Adrenal gland (tissue), 12 donors: ENCODE data around the gene TMEM252. TPM values are rescaled to one million over a fixed set of nuclear protein-coding genes. Genes with fewer than 3 reads are reported as not detected.

Experiments used
- DNase-seq, 7 donors: peaks; one replicate each; pipeline ENCODE4 v3.0.0-alpha.2; 2019 to 2020
- H3K27ac ChIP-seq, 5 donors: fragments of 200-600 bp; sonication (generic) in 4 of 5; 1 replicate in 3 of 5; 2 replicates in 2 of 5; pipeline versions ENCODE4 v1.5.1 to v1.8.0; 2016 to 2020; ENCODE audit warnings: mild to moderate bottlenecking in 1 of 5
- H3K27me3 ChIP-seq: fragments of 200-600 bp; 2 replicates; pipeline ENCODE4 v1.8.0; 2021
- H3K36me3 ChIP-seq, 2 donors: fragments of 200-600 bp; replicated peaks in 1 of 2; 1 replicate in 1 of 2; 2 replicates in 1 of 2; pipeline versions ENCODE4 v1.5.1 to v1.8.0; 2018 to 2022
- H3K4me1 ChIP-seq, 2 donors: fragments of 200-600 bp; replicated peaks in 1 of 2; 1 replicate in 1 of 2; 2 replicates in 1 of 2; pipeline versions ENCODE4 v1.5.1 to v1.8.0; 2018 to 2021
- H3K4me3 ChIP-seq, 4 donors: fragments of 200-600 bp; sonication (generic) in 3 of 4; one replicate each; pipeline ENCODE4 v1.5.1; 2016 to 2018
- H3K9me3 ChIP-seq, 3 donors: fragments of 200-600 bp; sonication (generic) in 1 of 3; replicated peaks in 1 of 3; 1 replicate in 2 of 3; 2 replicates in 1 of 3; pipeline versions ENCODE4 v1.5.1 to v1.8.0; 2016 to 2021
- POLR2A ChIP-seq, 2 donors: fragments of 450-650 bp; IDR thresholded peaks; one replicate each; pipeline ENCODE4 v1.6.1; 2017; ENCODE audit warnings: antibody characterized with exemption in 2 of 2, mild to moderate bottlenecking in 2 of 2, moderate library complexity in 1 of 2
- WGBS, 4 donors: extraction: QIAGEN DNeasy Blood & Tissue Kit in 2 of 4; methylation state at CpG; one replicate each; pipeline versions ENCODE4 v1.1.5 to v1.1.7; 2013 to 2017; 5-methylcytosine and 5-hydroxymethylcytosine counted together
- intact Hi-C, 2 donors: fragments of 100-400 bp; cut with DNase I; formaldehyde crosslinking; loops; one replicate each; pipeline versions ENCODE4 v1.14.1 to v1.15.0; 2022 to 2023
- polyA plus RNA-seq, 3 donors: library from polyadenylated mRNA; stranded (reverse); fragments of 200-250 nt in 2 of 3; fragments of 350-450 nt in 1 of 3; fragmentation: Illumina TruSeq in 1 of 3; extraction: RNeasy Lipid Tissue Mini Kit (QIAGEN cat#74804) in 1 of 3; gene quantifications; one replicate each; pipeline ENCODE4 v1.2.3, GENCODE V29; 2013 to 2014
- total RNA-seq, 9 donors: library from RNA; depleted of rRNA in 4 of 9; stranded (reverse); fragments of >200 nt in 4 of 9; fragments of 120-200 nt in 1 of 9; fragmentation: NEBNext Ultra II Directional in 1 of 9; extraction: Animal tissue kit (Norgen Biotek cat#: 25700) in 1 of 9; gene quantifications; one replicate each; pipeline versions ENCODE4 v1.1.0 to v1.2.4, GENCODE V29; 2013 to 2023
- TF ChIP-seq, protein P1 (sequence below), 6 experiments: fragments of 450-650 bp in 4 of 6; fragments of 200-600 bp in 2 of 6; sonication (generic) in 1 of 6; IDR thresholded peaks; 1 replicate in 5 of 6; 2 replicates in 1 of 6; pipeline versions ENCODE4 v1.5.1 to v1.8.0; 2016 to 2021; ENCODE audit warnings: antibody characterized with exemption in 6 of 6, mild to moderate bottlenecking in 2 of 6, moderate library complexity in 1 of 6
- donor health status: healthy with polysubstance abuse.
- donor health status: Bipolar disorder and iron deficiency.
- donor health status: DM: yes; HTN: yes; CAD: no.
- donor health status: DM: no; HTN: no; CAD: no.
- donor health status: DM: no; HTN: no; CAD: no.
- donor health status: DM: yes; HTN: yes; CAD: no.

TMEM252 gene
- total and polyA plus RNA-seq, 12 donors = not detected

DNA sequence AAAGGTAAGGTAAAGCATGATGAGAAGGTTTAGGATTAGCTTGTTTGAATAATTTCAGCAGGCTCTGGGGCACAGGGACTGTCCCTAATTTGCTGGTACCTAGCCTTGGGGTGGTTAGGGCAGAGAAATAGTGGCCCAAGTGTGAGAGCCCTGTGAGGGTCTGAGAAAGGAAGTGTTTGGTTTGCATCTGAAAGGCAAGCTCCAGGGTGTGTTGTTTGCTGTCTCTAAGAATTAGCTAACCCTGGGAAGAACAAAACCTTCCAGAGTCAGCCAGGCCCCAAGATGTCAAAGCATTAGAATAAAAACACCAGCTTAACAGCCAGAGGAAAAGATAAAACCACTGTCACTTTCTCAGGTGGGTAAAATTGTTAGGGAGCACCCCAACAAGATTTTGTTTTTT, 31.0 kb downstream of the TMEM252 start:
- H3K4me3 ChIP-seq = no peak overlapping the region
- peak overlapping the region in 1 of 5 donors; percentile 29 for H3K27ac ChIP-seq
- H3K4me1 ChIP-seq = peaks cover 6 to 21% of the 10 kb centered on the region in 2 donors
- DNase-seq = no peak
- H3K27me3 ChIP-seq = no peaks in the 10 kb centered on the region
- TF ChIP-seq, protein P1, sequence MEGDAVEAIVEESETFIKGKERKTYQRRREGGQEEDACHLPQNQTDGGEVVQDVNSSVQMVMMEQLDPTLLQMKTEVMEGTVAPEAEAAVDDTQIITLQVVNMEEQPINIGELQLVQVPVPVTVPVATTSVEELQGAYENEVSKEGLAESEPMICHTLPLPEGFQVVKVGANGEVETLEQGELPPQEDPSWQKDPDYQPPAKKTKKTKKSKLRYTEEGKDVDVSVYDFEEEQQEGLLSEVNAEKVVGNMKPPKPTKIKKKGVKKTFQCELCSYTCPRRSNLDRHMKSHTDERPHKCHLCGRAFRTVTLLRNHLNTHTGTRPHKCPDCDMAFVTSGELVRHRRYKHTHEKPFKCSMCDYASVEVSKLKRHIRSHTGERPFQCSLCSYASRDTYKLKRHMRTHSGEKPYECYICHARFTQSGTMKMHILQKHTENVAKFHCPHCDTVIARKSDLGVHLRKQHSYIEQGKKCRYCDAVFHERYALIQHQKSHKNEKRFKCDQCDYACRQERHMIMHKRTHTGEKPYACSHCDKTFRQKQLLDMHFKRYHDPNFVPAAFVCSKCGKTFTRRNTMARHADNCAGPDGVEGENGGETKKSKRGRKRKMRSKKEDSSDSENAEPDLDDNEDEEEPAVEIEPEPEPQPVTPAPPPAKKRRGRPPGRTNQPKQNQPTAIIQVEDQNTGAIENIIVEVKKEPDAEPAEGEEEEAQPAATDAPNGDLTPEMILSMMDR (IDR thresholded peaks at IDR 0.05) = no peak
- no peak for TF ChIP-seq POLR2A (IDR thresholded peaks at IDR 0.05)
- H3K9me3 ChIP-seq = no peaks in the 10 kb centered on the region
- H3K36me3 ChIP-seq = no peaks in the 10 kb centered on the region
- intact Hi-C loops = no loop called here

DNA sequence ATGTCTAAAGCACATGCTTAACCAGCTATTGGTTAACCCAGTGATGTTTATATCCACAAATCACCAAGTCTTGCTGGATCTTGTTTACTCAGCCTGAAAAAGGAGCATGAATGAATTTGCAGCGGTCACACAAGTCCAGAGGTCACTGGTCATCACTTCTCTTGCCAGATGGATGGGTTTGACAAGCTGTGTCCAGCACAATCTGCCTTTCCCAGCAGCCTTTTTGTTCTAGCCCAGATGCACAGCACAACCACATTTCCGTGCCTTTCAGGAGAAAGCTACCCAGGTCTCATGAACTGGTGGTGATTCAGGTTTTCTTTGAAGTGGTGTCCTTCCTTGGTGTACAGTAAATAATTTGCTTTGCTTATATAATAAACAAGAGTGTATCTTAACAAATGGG, 32.1 kb downstream of the TMEM252 start:
- no peaks in the 10 kb centered on the region for H3K9me3 ChIP-seq
- no peaks in the 10 kb centered on the region for H3K27me3 ChIP-seq
- no peak for DNase-seq
- H3K36me3 ChIP-seq = no peaks in the 10 kb centered on the region
- 67 to 81% (median 73%) methylated on average over 2 of the region's 2 CpGs for WGBS, 4 donors
- intact Hi-C loops = no loop called here
- TF ChIP-seq, protein P1 (IDR thresholded peaks at IDR 0.05) = no peak
- no peak for TF ChIP-seq POLR2A (IDR thresholded peaks at IDR 0.05)
- no peak overlapping the region for H3K4me3 ChIP-seq
- H3K27ac ChIP-seq = peak overlapping the region in 1 of 5 donors; percentile 29
- H3K4me1 ChIP-seq = peaks cover 6 to 21% of the 10 kb centered on the region in 2 donors

DNA sequence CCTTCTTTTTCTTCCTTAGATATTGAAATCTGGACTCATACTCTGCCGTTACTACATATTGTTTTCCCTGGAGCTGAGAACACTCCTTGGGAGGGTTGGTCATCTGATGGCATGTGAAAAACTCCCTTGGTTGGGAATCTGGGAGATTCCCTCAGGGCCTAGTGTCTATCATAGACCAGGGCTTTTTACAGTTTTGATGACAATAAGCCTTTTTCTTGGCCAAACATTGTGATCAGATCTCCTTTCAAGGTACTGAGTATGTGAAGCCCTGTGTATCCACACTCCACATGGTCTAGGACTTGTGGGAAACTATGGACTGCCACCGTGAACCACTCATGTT, 32.9 kb downstream of the TMEM252 start:
- H3K27ac ChIP-seq = no peak overlapping the region
- no peak for DNase-seq
- intact Hi-C loops = no loop called here
- H3K9me3 ChIP-seq = no peaks in the 10 kb centered on the region
- no peaks in the 10 kb centered on the region for H3K27me3 ChIP-seq
- H3K4me1 ChIP-seq = peaks cover 6 to 21% of the 10 kb centered on the region in 2 donors
- no peak for TF ChIP-seq POLR2A (IDR thresholded peaks at IDR 0.05)
- TF ChIP-seq, protein P1 (IDR thresholded peaks at IDR 0.05) = no peak
- no peak overlapping the region for H3K4me3 ChIP-seq
- no peaks in the 10 kb centered on the region for H3K36me3 ChIP-seq
- 66 to 89% (median 75%) methylated on average over 2 of the region's 2 CpGs for WGBS, 4 donors

DNA sequence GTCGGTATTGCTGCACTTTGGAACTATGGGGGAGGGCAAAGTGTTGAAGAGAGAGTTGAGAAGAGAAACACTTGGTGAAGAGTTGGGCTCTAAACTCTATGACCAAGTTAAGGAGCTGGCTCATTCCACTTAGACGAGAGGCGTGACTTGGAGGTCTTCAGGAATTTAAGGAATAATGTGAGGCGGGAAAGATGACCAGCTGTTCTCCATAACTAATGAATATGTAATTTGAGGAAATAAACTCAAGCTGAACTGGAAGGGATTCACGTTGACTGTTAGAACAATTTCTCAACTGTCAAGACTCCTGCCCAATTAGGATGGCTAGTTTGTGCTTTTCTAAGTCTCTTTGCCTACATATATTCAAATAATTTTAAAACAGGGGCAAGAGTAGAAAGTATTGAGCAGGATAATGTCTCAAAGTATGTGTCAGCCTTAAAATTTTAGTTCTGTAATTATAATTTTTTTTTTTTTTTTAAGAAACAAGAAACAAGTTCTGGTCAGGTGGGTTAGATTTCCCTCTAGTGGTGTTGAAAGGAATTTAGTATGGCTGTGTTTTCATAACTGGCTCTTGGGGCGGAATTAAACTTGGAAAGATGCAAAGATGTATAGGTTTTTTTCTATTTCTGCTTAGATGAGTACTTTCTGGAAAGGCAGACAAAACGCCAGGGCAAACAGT, 33.4 kb downstream of the TMEM252 start:
- TF ChIP-seq, protein P1 (IDR thresholded peaks at IDR 0.05) = peak; percentile 59 to 86 (median 72)
- no peak for TF ChIP-seq POLR2A (IDR thresholded peaks at IDR 0.05)
- Histone ChIP-seq H3K36me3 (no peaks in the 10 kb centered on the region), H3K4me3 (no peak overlapping the region), H3K4me1 (peaks cover 6 to 21% of the 10 kb centered on the region in 2 donors), H3K27me3 (no peaks in the 10 kb centered on the region), H3K9me3 (no peaks in the 10 kb centered on the region), H3K27ac (peak overlapping the region in 1 of 5 donors; percentile 20)
- WGBS, 4 donors = 56 to 64% (median 59%) methylated on average over 7 of the region's 7 CpGs
- intact Hi-C loops = no loop called here
- DNase-seq = no peak
